Measurements from ENCODE around the gene HIVEP2. TPM values are rescaled to one million over a fixed set of nuclear protein-coding genes. Genes with fewer than 3 reads are reported as not detected.

Gene HIVEP2
- total RNA-seq, 1 donor from 2014 or later = 15.2 TPM

GRCh38 chr6:142726616-142727015 lies 218.4 kb downstream of the HIVEP2 start:
- Mint-ChIP-seq H3K27me3 (ENCODE audit: low read depth) (peaks cover 50% of the 10 kb centered on the region), H3K36me3 (no peaks in the 10 kb centered on the region), H3K9me3 (no peaks in the 10 kb centered on the region), H3K4me1 (peaks cover 29% of the 10 kb centered on the region), H3K4me3 (no peak overlapping the region), H3K27ac (no peak overlapping the region)
- no peak for TF ChIP-seq CTCF (IDR thresholded peaks at IDR 0.05; ENCODE audit: unreplicated experiment)
- no peak for DNase-seq (ENCODE audit: low spot score in 2 of 2, unreplicated experiment in 2 of 2)

GRCh38 chr6:142725024-142725770 lies 219.8 kb downstream of the HIVEP2 start:
- H3K4me1 Mint-ChIP-seq = peaks cover 29% of the 10 kb centered on the region
- H3K27ac Mint-ChIP-seq = no peak overlapping the region
- H3K27me3 Mint-ChIP-seq (ENCODE audit: low read depth) = peaks cover 49% of the 10 kb centered on the region
- no peak for DNase-seq (ENCODE audit: low spot score in 2 of 2, unreplicated experiment in 2 of 2)
- H3K36me3 Mint-ChIP-seq = no peaks in the 10 kb centered on the region
- H3K4me3 Mint-ChIP-seq = no peak overlapping the region
- TF ChIP-seq CTCF (IDR thresholded peaks at IDR 0.05; ENCODE audit: unreplicated experiment) = no peak
- no peaks in the 10 kb centered on the region for H3K9me3 Mint-ChIP-seq

GRCh38 chr6:142722841-142723240 lies 222.1 kb downstream of the HIVEP2 start:
- Mint-ChIP-seq H3K27ac (no peak overlapping the region), H3K4me1 (peaks cover 22% of the 10 kb centered on the region), H3K9me3 (peaks cover 14% of the 10 kb centered on the region), H3K36me3 (no peaks in the 10 kb centered on the region), H3K4me3 (no peak overlapping the region), H3K27me3 (ENCODE audit: low read depth) (peaks cover 37% of the 10 kb centered on the region)
- no peak for DNase-seq (ENCODE audit: low spot score in 2 of 2, unreplicated experiment in 2 of 2)
- no peak for TF ChIP-seq CTCF (IDR thresholded peaks at IDR 0.05; ENCODE audit: unreplicated experiment)

- peaks cover 37% of the 10 kb centered on the region for H3K27me3 Mint-ChIP-seq (ENCODE audit: low read depth)
- no peak overlapping the region for H3K27ac Mint-ChIP-seq
- no peak for DNase-seq (ENCODE audit: low spot score in 2 of 2, unreplicated experiment in 2 of 2)
- H3K9me3 Mint-ChIP-seq = peaks cover 14% of the 10 kb centered on the region
- no peak overlapping the region for H3K4me3 Mint-ChIP-seq
- peaks cover 19% of the 10 kb centered on the region for H3K4me1 Mint-ChIP-seq
- TF ChIP-seq CTCF (IDR thresholded peaks at IDR 0.05; ENCODE audit: unreplicated experiment) = no peak
- H3K36me3 Mint-ChIP-seq = no peaks in the 10 kb centered on the region
Observed at GRCh38 chr6:142722012-142722411, 223.0 kb downstream of the HIVEP2 start.

GRCh38 chr6:142721215-142721920 lies 223.6 kb downstream of the HIVEP2 start:
- Mint-ChIP-seq H3K4me3 (no peak overlapping the region), H3K27me3 (ENCODE audit: low read depth) (peaks cover 31% of the 10 kb centered on the region), H3K4me1 (peaks cover 14% of the 10 kb centered on the region), H3K36me3 (no peaks in the 10 kb centered on the region), H3K27ac (no peak overlapping the region), H3K9me3 (peaks cover 14% of the 10 kb centered on the region)
- no peak for TF ChIP-seq CTCF (IDR thresholded peaks at IDR 0.05; ENCODE audit: unreplicated experiment)
- no peak for DNase-seq (ENCODE audit: low spot score in 2 of 2, unreplicated experiment in 2 of 2)

Data from mesothelial cell of epicardium (in vitro differentiated cells).